Fibroblast of mammary gland (primary cell): ENCODE measurements around the gene VWA8.

ENCODE experiments used
- DNase-seq: peaks from one replicate; pipeline ENCODE4 v3.0.0-alpha.2; 2010; ENCODE audit warnings: low read depth
- H3K4me3 ChIP-seq: 2 replicates; pipeline ENCODE4 v1.5.1; 2011; ENCODE audit warnings: low read depth, mild to moderate bottlenecking, low read length, moderate library complexity; ENCODE audit not compliant: control insufficient read depth
- CTCF ChIP-seq: conservative IDR thresholded peaks from 2 replicates; pipeline ENCODE4 v1.5.1; 2011; ENCODE audit warnings: low read depth, low read length, inconsistent platforms; ENCODE audit not compliant: control insufficient read depth, insufficient read depth

VWA8 gene

GRCh38 chr13:41605319-41606285 lies 355.3 kb downstream of the VWA8 start:
- no peak for DNase-seq
- peak; percentile 6 for TF ChIP-seq CTCF
- no peak overlapping the region for H3K4me3 ChIP-seq

GRCh38 chr13:41603917-41604316 lies 357.0 kb downstream of the VWA8 start:
- no peak overlapping the region for H3K4me3 ChIP-seq
- DNase-seq, result peak; percentile 88
- no peak for TF ChIP-seq CTCF

- no peak overlapping the region for H3K4me3 ChIP-seq
- no peak for TF ChIP-seq CTCF
- peak; percentile 88 for DNase-seq
These were observed 359.0 kb downstream of the VWA8 start for GRCh38 chr13:41601718-41602445.

- no peak overlapping the region for H3K4me3 ChIP-seq
- no peak for TF ChIP-seq CTCF
- DNase-seq, result no peak
These were observed 361.3 kb downstream of the VWA8 start for GRCh38 chr13:41599619-41600018.

- DNase-seq, result peak; percentile 76
- TF ChIP-seq CTCF, result no peak
- no peak overlapping the region for H3K4me3 ChIP-seq
These were observed 363.4 kb downstream of the VWA8 start for GRCh38 chr13:41597348-41598041.

- peak; percentile 30 for DNase-seq
- H3K4me3 ChIP-seq, result no peak overlapping the region
These were observed 364.7 kb downstream of the VWA8 start for GRCh38 chr13:41596190-41596589.

More at GRCh38 chr13:41596190-41596589, 364.7 kb downstream of the VWA8 start:
- TF ChIP-seq CTCF, result no peak
